ENCODE measurements around the gene FAM53A.
A peak's percentile ranks its signal among the peaks of the same experiment; 100 is the strongest.

FAM53A gene

GRCh38 chr4:1615786-1616556 lies 68.1 kb downstream of the FAM53A start (continued):
- TF ChIP-seq ZNF768 (tag by site-specific recombination; IDR thresholded peaks at IDR 0.05) (no peak), MZF1 (tag by site-specific recombination; IDR thresholded peaks at IDR 0.05; ENCODE audit: borderline replicate concordance) (no peak), KLF8 (tag by site-specific recombination; IDR thresholded peaks at IDR 0.05) (no peak), ZNF366 (tag by site-specific recombination; conservative IDR thresholded peaks at IDR 0.05) (no peak), ZNF140 (tag by site-specific recombination; IDR thresholded peaks at IDR 0.05) (no peak)

GRCh38 chr4:1614854-1615595 lies 69.1 kb downstream of the FAM53A start:
- H3K36me3 ChIP-seq (ENCODE audit: control insufficient read depth in 2 of 2, insufficient read depth in 1 of 2, low read length in 2 of 2): no peaks in the 10 kb centered on the region
- ChIA-PET CTCF (no interaction called here), POLR2A (no interaction called here)
- H3K4me1 ChIP-seq (ENCODE audit: control insufficient read depth, insufficient read depth, low read length): no peaks in the 10 kb centered on the region
- no peaks in the 10 kb centered on the region for H3K9me3 ChIP-seq (ENCODE audit: control insufficient read depth, insufficient read depth, low read depth, low read length)
- no peak overlapping the region for H3K4me3 ChIP-seq (ENCODE audit: low read depth, low read length)
- H3K27ac ChIP-seq (ENCODE audit: extremely low read depth, low read depth, low read length): no peak overlapping the region
- TF ChIP-seq ZNF792 (tag by site-specific recombination; IDR thresholded peaks at IDR 0.05) (no peak), KLF1 (tag by site-specific recombination; IDR thresholded peaks at IDR 0.05) (no peak), ZNF416 (tag by site-specific recombination; IDR thresholded peaks at IDR 0.05) (no peak), ZNF350 (tag by site-specific recombination; IDR thresholded peaks at IDR 0.05) (no peak), ZNF518A (tag by site-specific recombination; conservative IDR thresholded peaks at IDR 0.05; ENCODE audit: low read depth) (no peak), KLF8 (tag by site-specific recombination; IDR thresholded peaks at IDR 0.05) (peak; percentile 33; the same call in 1 of the 2 replicates), ZNF184 (tag by site-specific recombination; IDR thresholded peaks at IDR 0.05) (no peak), ZNF624 (tag by site-specific recombination; IDR thresholded peaks at IDR 0.05) (no peak), SP7 (tag by site-specific recombination; IDR thresholded peaks at IDR 0.05) (no peak), KLF9 (tag by site-specific recombination; IDR thresholded peaks at IDR 0.05; ENCODE audit: low read depth) (peak; percentile 83)
- TF ChIP-seq, protein P1, sequence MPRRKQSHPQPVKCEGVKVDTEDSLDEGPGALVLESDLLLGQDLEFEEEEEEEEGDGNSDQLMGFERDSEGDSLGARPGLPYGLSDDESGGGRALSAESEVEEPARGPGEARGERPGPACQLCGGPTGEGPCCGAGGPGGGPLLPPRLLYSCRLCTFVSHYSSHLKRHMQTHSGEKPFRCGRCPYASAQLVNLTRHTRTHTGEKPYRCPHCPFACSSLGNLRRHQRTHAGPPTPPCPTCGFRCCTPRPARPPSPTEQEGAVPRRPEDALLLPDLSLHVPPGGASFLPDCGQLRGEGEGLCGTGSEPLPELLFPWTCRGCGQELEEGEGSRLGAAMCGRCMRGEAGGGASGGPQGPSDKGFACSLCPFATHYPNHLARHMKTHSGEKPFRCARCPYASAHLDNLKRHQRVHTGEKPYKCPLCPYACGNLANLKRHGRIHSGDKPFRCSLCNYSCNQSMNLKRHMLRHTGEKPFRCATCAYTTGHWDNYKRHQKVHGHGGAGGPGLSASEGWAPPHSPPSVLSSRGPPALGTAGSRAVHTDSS (tag by site-specific recombination; IDR thresholded peaks at IDR 0.05): no peak

DNA sequence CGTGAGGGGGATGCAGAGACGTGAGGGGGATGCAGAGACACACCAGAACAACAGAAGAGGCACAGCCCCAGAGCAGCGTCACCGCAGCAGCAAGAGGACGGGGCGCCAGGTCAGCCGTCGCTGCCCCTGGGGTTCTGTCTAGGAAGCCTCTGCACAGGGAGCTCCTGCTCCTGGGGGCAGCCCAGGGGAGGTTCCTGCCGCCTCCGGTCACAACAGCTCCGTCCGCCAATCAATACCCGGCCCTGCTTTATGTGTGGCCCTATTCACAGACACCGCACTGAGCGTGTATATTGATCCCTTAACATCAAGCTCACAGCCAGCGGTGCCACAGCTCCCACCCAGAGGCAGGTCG lies 69.6 kb downstream of the FAM53A start:
- CTCF ChIA-PET: no interaction called here

More for the DNA sequence above, 69.6 kb downstream of the FAM53A start:
- Histone ChIP-seq H3K9me3 (ENCODE audit: control insufficient read depth, insufficient read depth, low read depth, low read length) (no peaks in the 10 kb centered on the region), H3K4me3 (ENCODE audit: low read depth, low read length) (no peak overlapping the region), H3K4me1 (ENCODE audit: control insufficient read depth, insufficient read depth, low read length) (no peaks in the 10 kb centered on the region), H3K36me3 (ENCODE audit: control insufficient read depth in 2 of 2, insufficient read depth in 1 of 2, low read length in 2 of 2) (no peaks in the 10 kb centered on the region), H3K27ac (ENCODE audit: extremely low read depth, low read depth, low read length) (no peak overlapping the region)
- TF ChIP-seq PRDM1 (tag by site-specific recombination; IDR thresholded peaks at IDR 0.05) (no peak), ZNF558 (tag by site-specific recombination; IDR thresholded peaks at IDR 0.05) (no peak), ZNF654 (tag by site-specific recombination; IDR thresholded peaks at IDR 0.05; ENCODE audit: low read depth) (no peak), ZNF660 (tag by site-specific recombination; IDR thresholded peaks at IDR 0.05) (no peak)
- POLR2A ChIA-PET: no interaction called here

All from HEK293 (cell line).